Hepatic stellate cell (primary cell): ENCODE results near the gene TSNAXIP1.
"Not testable (repeated sequence)": the region's sequence is repeated elsewhere in the genome, so short reads cannot be mapped to it uniquely, and the experiment has no call there.

Experiments
- DNase-seq: peaks from one replicate; pipeline ENCODE4 v3.0.0; 2011; ENCODE audit warnings: low spot score

The TSNAXIP1 gene

GRCh38 chr16:67834242-67834614 lies 27.5 kb downstream of the TSNAXIP1 start:
- DNase-seq = no peak

- not testable (repeated sequence) for DNase-seq
Observed at GRCh38 chr16:67837190-67837589, 30.5 kb downstream of the TSNAXIP1 start.

- no peak for DNase-seq
Observed at GRCh38 chr16:67837811-67838210, 31.1 kb downstream of the TSNAXIP1 start.

GRCh38 chr16:67841198-67841815 lies 34.6 kb downstream of the TSNAXIP1 start:
- DNase-seq = no peak

- peak; percentile 95 for DNase-seq
Observed at GRCh38 chr16:67841816-67842508, 35.3 kb downstream of the TSNAXIP1 start, which contains the start of gene THAP11. Gene THAP11 (plus strand): TSS chr16:67842320. CDS start chr16:67842555, 235 bp downstream.

GRCh38 chr16:67842509-67843342 lies 36.0 kb downstream of the TSNAXIP1 start:
- peak; percentile 64 for DNase-seq

- peak; percentile 57 for DNase-seq
Observed at GRCh38 chr16:67843343-67843765, 36.7 kb downstream of the TSNAXIP1 start.

- DNase-seq = peak; percentile 60
Observed at GRCh38 chr16:67844497-67844896, 37.8 kb downstream of the TSNAXIP1 start.

GRCh38 chr16:67845291-67846062 lies 38.8 kb downstream of the TSNAXIP1 start:
- no peak for DNase-seq

- no peak for DNase-seq
Observed at GRCh38 chr16:67846063-67846319, 39.3 kb downstream of the TSNAXIP1 start.

GRCh38 chr16:67846320-67847063 lies 39.8 kb downstream of the TSNAXIP1 start, which contains the start of gene NUTF2:
Gene NUTF2 (plus strand): TSS chr16:67846933. CDS start chr16:67865131, 18,198 bp downstream.
- peak; percentile 94 for DNase-seq

- DNase-seq = peak; percentile 79
Observed at GRCh38 chr16:67847064-67847861, 40.6 kb downstream of the TSNAXIP1 start, which contains the start of gene CENPT. Gene CENPT (minus strand): TSS chr16:67847693. CDS start chr16:67833859, 13,834 bp downstream.

- no peak for DNase-seq
Observed at GRCh38 chr16:67848118-67848517, 41.4 kb downstream of the TSNAXIP1 start.

GRCh38 chr16:67853670-67854069 lies 47.0 kb downstream of the TSNAXIP1 start:
- no peak for DNase-seq

- DNase-seq = no peak
Observed at GRCh38 chr16:67855789-67856188, 49.1 kb downstream of the TSNAXIP1 start.

GRCh38 chr16:67856927-67857546 lies 50.3 kb downstream of the TSNAXIP1 start:
- no peak for DNase-seq

GRCh38 chr16:67857547-67858233 lies 51.0 kb downstream of the TSNAXIP1 start:
- peak; percentile 94 for DNase-seq

- no peak for DNase-seq
Observed at GRCh38 chr16:67858500-67858899, 51.8 kb downstream of the TSNAXIP1 start.
